HG03159 (cell line): ENCODE results near the gene CHGA.

Experiments
- ATAC-seq: cut with Tn5 transposase; IDR thresholded peaks from one replicate; pipeline ENCODE4 v1.9.1; 2021; ENCODE audit warnings: mild to moderate bottlenecking, moderate library complexity; ENCODE audit not compliant: unreplicated experiment

Gene CHGA

DNA sequence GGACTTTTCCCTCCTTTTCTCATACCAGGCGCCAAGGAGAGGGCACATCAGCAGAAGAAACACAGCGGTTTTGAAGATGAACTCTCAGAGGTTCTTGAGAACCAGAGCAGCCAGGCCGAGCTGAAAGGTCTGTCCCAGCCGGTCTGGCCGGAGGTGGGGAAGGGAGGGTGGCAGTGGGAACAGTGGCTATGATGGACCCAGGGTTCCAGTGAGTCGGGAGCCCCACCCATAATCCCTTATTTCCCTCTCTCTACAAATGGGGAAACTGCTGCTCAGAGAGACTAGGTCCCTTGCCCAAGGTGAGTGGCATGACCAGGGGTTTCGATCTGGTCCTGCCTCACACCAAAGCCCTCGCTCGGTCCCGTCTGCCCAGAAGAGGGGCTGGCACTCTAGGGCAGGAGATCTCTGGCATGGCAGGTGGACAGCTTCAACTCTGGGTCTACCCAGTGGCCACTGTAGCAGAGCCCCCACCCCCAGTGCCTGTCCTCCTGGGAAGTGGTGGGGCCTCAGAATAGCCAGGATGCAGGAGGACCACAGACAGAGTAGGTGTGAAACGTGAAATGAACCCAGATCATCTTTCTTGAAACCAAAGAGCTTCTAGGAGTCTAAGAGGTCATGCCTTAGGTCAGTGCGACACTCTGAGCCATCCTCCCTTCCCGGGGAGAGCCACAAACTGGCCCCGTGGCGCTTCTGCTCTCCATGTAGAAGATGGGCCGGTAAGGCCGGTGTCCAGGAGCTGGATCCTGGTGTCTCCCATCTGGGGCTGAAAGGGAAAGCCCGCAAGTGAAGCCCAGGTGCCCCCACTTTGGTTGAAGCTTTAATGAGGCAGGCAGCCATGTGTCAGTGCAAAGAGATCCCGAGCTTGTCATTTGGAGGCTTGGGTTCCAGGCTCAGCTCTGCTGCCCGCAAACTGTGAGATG, 7.0 kb downstream of the CHGA start:
- no peak for ATAC-seq

DNA sequence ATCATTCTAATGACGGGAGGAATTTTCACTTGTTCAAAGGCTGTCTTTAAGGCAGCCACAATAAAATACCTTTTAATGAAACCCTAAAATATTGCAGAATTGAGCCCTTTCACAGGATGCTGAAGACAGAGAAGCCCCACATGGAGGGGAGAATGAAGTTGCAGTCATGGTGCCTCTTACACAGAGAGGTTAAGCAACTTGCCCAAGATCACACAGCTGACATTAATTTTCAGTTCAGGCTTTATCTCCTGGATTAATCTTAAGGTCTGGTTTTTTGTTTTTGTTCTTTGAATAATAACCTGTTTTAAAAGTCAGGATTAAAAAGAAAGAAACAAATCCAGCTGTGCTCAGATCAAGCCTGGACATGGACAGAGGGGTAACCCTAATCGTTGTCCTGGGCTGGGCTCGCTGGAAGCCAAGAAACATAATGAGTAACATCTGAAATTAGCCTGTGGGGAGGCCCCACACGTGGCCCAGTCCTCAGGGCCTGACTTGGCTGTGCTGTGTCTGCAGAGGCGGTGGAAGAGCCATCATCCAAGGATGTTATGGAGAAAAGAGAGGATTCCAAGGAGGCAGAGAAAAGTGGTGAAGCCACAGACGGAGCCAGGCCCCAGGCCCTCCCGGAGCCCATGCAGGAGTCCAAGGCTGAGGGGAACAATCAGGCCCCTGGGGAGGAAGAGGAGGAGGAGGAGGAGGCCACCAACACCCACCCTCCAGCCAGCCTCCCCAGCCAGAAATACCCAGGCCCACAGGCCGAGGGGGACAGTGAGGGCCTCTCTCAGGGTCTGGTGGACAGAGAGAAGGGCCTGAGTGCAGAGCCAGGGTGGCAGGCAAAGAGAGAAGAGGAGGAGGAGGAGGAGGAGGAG, 8.0 kb downstream of the CHGA start:
- ATAC-seq = no peak

DNA sequence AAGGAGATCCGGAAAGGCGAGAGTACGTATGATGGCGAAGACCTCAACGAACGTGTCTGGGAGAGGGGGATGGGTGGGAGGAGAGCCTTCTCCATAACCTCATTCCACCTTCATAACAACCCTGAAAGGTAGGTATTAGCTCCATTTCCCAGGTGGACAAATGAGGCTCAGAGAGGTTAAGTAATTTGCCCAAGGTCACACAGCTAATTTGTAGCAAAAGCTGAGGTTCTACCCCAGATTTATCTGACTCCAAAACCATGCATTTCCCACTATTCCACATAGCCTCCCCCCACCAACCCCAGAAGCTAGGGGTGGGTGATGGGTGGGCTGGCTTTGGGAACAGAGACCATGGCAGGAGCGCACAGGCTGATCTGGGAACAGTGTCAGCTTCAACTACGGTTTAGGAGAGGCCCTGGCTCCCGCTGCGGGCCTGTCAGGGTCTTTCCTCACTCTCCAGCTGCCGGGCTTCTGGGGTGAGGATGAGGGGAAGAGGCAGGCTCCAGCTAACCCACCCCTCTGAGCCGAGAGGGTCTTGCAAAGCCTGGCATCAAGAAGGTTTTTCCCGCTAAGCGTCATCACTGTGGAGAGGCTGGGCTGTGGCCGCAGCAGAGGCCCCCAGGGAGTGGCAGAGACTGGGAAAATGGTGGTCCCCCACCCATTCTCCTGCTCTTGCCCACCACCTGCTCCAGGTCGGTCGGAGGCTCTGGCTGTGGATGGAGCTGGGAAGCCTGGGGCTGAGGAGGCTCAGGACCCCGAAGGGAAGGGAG, 8.9 kb downstream of the CHGA start:
- ATAC-seq = no peak

DNA sequence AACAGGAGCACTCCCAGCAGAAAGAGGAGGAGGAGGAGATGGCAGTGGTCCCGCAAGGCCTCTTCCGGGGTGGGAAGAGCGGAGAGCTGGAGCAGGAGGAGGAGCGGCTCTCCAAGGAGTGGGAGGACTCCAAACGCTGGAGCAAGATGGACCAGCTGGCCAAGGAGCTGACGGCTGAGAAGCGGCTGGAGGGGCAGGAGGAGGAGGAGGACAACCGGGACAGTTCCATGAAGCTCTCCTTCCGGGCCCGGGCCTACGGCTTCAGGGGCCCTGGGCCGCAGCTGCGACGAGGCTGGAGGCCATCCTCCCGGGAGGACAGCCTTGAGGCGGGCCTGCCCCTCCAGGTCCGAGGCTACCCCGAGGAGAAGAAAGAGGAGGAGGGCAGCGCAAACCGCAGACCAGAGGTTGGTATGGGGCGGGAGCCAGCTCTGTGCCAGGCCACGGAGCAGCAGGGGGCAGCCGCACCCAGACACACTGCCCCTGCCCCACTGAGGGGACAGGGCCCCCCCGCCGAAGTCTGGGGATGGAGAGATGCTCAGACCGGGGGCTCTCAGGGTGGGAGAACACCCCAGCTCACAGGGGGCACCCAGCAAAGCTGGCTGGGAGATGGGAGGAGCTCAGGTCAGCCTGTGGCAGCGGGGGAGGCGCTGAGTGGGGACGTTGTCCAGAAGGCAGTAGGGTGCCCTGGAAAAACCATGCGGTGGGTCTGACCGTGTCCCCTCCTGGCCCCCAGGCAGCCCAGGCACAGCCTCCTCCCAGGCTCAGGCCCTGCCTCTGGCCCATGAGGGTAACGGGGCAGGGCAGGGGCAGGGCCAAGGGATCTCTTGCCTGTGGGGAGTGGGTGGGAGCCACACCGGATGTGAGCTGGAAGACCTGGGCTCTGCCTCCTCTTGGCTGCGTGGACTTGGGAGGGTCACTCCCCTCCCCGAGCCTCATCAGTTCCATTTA, 9.8 kb downstream of the CHGA start:
- no peak for ATAC-seq

DNA sequence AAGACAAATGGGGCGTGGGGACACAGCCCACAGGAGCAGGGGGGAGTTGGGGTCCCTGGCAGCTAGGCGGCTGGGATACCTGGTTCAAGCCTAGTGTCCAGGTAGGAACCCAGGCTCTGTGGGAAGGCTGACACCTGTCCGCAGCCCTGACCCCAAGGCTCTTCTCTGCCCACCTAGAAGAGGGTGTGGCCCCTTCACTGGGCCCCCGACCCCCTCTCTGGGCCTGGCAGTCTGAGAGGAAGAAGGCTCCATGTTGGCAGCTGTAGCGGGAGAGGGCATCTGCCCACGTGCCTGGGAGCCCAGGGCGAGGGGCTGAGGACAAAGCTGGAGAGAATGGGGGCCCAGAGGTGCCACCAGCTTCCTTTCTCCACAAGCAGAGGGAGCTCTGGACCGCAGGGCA, 10.5 kb downstream of the CHGA start:
- no peak for ATAC-seq

DNA sequence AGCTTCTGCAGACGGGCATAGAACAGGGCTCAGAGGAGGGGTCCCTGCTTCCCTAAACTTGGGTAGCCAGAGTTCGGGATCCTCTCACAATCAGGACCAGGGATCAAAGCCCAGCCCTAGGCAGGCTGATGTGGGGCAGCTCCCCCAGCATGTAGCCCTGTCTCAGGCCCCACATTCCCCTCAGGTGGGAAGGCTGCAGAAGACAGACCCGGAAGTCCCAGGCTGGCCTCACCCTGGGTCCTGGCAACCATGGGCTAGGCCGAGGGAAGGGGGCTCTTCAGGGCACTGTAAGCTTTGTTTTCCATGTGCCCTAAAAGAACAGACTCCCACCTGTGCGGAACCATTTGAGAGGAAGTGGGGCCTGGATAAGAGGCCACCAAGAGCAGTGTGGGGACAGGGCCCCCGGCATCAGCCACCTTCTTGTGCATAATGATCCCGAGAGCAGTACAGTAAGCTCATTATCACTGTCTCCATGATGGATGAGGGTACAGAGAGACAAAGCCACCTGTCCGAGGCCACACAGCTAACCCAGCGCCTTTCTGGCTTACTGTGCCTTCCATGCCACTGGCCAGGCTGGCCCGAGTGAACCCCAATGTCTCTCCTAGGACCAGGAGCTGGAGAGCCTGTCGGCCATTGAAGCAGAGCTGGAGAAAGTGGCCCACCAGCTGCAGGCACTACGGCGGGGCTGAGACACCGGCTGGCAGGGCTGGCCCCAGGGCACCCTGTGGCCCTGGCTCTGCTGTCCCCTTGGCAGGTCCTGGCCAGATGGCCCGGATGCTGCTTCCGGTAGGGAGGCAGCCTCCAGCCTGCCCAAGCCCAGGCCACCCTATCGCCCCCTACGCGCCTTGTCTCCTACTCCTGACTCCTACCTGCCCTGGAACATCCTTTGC, 11.5 kb downstream of the CHGA start:
- ATAC-seq = no peak

DNA sequence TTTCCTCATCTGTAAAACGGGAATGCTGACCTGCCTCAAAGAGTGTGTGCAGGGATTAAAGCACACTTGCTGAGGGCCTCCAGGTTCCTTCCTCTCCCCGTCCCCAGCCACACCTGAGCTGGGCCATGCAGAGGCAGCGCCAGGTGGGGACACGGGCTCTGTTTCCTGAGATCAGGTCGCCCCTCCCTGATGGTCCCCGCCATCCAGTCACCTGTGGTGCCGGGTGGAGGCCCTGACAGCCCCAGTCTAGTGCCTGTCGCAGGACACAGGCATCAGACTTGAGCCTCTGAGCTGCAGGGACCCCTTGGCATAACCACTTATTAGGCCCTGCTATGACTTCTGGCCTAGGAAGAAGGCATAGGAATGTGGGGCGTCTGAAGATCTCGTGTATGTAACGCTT, 12.5 kb downstream of the CHGA start:
- no peak for ATAC-seq

DNA sequence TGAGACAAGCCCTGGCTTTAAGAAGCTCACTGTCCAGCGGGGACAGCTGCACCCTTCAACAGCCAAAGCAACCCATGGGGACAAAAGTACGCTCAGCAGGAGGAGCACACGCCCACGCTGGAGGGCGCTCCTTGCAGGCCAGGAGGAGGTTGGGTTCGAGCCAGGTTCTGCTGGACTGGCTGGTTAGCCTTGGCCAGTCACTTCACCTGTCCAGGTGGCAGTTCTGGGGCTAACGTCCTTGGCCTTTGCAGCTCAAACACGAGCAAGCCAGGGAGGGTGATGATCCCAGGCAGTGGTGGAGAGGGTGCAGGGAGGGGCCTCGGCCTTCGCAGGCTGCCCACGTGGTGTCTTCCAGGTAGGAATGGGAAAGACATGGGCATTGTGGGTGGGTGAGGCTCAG, 13.1 kb downstream of the CHGA start:
- ATAC-seq = no peak

DNA sequence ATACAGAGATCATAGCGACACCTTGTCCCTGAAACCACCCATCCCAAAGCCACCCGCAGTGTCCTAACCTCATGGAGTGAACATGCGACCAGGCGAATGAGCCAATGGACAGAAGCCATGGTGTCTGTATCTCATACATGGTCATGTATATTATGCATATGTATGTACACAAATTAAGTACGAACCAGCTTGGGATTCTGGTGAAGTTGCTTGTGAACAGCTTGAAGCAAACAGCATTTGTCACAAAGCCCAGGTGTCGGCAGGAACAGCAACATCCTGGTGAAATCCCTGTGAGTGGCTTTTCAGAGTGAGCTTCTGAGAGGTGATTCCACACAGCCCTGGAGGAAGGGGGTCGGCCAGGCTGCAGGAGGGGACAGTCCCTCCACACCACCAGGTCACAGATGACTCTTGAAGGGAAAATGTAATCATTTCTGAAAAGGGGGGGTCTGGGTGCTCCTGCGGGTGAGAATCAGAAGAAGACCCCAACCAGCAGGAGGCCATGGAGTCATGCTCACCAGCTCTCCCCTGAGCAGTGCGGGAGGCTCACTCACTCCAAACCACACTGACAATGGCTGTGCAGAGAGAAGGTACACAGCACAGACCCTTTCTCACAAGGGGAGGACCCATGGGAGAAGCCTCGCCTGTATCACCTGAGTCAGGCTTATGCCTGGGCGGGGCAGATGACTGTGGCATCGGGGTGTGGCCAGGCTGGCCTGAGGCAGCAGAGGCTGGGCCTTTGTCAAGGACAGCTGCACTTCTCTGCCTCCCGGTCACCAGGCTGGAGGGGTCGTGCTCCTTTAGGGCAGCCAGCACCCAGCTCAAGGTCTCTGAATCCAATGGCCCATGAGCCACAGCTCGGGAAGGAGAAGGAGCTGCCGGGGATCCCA, 14.3 kb downstream of the CHGA start:
- ATAC-seq = no peak

DNA sequence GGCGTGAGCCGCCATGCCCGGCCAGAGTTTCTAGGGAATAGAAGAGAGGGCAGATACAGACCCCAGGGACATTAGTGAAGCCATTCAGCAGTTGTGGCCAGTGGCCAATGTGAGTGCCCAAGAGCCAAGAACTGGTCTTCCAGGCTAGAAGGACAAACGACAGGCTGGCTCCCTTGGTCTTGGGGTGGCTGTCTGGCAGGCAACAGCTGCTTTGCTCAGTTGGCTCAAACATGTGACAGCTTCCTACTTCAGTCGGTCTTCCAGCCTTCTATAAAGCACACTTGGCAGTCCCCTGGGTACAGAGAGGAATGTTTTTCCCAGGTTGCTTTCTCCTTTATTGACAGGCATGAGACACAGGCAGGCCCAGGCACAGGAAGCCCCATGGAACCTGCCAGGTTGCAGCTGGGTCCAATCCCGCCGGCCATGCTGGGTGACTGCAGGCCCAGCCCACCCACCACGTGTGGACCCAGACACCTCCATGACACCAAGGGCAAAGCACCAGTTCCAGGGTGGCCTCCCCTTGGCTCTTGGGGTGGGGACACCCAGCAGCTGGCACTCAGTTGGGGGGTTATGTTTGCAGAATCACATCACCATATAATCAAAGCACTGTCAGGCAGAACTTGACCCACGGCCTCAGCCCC, 15.4 kb downstream of the CHGA start:
- ATAC-seq = no peak

DNA sequence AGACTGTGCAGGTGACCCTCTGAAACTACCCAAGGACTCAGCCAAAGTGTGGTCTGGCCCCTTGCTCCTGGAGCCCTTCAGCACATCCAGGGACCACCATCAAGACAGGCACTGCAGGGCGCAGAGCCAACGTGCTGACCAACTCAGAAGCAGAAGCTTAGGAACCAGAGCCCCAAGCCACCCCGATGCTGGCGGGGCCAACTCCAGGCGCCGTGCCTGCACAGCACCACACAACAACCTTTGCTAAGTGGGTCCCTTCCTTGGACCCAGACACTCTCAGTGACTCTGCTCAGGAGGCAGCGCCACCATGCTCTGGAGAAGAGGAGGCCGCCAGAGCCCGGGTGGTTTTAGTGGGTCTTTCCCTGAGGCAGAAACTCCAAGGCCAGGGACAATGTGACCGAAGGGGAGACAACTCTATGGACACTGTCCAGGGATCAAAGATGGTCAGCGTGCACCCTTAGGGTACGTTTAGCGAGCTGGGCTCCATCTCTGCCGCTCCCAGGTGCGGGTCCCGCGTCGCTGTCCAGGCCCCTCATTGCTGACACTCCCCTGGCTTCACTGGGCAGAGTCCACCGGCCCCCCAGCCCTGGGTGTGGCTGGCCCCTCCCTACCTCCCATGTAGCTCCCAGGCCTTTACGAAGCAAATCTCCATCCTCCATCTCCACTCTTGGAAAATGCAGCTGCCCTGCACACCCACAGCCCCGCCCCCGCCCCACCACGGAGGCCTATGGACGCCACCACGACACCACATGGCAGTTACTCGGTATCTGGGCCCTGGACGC, 16.1 kb downstream of the CHGA start:
- no peak for ATAC-seq

DNA sequence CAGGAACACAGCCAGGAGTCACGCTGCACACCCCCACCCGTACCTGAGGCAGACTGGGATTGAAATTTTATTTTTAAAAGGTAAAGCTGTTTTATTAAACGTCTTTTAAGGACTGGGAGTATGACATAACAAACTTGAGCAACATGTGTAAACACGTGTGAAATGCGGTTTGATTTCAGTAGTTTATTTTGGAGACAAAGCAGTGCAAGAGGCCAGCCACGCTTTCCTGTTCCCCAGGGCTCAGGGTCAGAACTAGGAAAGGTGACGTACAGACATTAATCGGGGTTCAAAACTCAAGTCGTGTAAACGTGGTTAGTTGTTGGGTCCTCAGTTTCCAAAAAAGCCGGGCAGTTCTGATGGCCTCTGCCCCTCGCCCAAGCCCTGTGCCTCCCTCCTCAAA, 16.7 kb downstream of the CHGA start:
- ATAC-seq = no peak

DNA sequence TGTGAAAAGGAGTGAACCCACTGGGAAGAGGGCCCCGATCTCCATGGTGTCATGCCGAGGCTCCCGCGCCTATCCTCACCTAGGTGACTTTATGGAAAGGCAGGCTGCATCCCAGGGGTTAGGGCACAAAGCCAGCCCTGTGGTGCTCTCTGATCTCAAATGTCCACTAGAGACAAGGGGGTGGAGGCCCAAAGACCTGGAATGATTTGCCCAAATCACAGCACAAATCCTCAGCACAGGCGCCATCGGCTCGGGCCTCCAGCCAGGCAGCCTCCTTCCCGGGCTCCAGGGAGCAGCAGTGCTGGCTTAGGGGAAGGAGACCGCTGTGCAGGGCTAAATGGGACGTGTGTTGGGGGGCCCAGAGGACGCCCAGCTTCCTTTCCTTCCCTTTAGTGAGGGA, 17.6 kb downstream of the CHGA start:
- ATAC-seq = no peak

DNA sequence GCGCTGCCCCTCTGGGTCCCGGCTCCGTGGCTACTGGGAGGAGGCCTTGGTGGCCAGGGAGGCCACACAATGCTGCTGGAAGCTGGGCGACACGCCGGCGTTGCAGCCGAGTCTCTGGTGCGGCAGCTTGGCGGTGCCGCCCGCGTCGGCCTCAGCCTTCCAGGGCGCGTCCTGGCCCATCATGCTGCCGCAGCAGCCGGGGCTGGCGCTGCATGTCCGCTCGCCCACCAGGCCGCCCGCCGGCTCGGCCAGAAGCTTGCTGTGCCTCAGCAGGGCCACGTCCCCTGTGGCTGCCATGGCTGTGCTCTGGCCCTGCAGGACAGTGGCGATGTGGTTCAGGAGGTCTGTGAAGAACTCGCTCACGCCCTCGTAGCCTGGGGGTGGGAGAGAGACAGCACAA, 18.6 kb downstream of the CHGA start:
- no peak for ATAC-seq

DNA sequence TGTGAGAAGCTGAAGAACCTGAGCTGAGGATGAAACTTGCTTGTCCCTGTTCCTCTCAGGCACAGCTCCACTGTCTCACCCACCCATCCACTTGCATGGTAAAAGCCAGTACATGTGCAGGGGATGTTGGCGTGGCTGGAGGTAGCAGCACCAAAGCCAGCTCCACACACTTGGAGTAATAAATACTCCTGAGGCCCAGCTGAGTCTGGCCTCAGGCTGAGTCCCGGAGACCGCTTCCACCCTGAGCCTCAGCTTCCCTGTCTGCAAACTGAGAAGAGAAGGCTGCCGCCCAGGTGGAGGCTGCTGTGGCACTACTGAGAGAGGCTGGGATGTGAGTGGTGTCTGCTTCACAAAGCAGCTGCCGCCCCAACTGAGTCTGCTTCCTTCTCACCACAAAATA, 19.2 kb downstream of the CHGA start:
- ATAC-seq = no peak

DNA sequence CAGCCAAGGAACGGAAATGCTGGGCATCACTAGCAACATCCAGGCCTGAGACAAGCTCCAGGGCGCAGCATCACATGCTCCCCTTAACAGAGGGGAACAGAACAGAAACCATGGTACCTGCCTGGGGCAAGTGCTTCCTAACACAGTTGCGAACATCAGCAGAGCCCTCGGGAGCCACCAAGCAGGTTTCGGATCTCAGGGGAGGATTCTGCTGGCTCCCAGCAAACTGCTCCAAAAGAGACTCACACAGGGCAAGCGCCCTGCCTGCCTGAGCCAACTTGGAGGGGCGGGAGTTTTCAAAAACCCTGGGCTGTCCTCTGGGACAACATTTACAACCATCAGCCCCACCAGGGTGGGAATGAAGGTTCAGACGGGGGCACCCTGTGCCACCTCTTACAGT, 19.6 kb downstream of the CHGA start:
- no peak for ATAC-seq
